PC-3 (cell line): ENCODE measurements around the gene ADARB2.

ENCODE experiments used
- CTCF ChIP-seq: fragments of 300-600 bp; sonication (generic); conservative IDR thresholded peaks from 2 replicates; pipeline ENCODE4 v1.5.1; 2017; ENCODE audit warnings: antibody characterized with exemption, low read depth, mild to moderate bottlenecking, low read length
- EZH2 ChIP-seq: fragments of 300-600 bp; sonication (generic); IDR thresholded peaks from one replicate; pipeline ENCODE4 v1.6.1; 2017; ENCODE audit warnings: antibody characterized with exemption, mild to moderate bottlenecking, low read length; ENCODE audit not compliant: unreplicated experiment
- EZH2phosphoT487 ChIP-seq: fragments of 300-600 bp; sonication (generic); IDR thresholded peaks from 2 replicates; pipeline ENCODE4 v1.6.1; 2018; ENCODE audit warnings: mild to moderate bottlenecking, antibody characterized with exemption, low read length, borderline replicate concordance

GRCh38 chr10:1153805-1154351, 583.4 kb downstream of the ADARB2 start:
- TF ChIP-seq CTCF (no peak), EZH2 (no peak), EZH2phosphoT487 (no peak)
